GM18909 (cell line): ENCODE data around the gene DPP6.

Experiments
- ATAC-seq: cut with Tn5 transposase; IDR thresholded peaks from one replicate; pipeline ENCODE4 v1.9.1; 2021; ENCODE audit warnings: mild to moderate bottlenecking; ENCODE audit not compliant: unreplicated experiment, poor library complexity

The DPP6 gene

GRCh38 chr7:154861589-154861988 is 809.4 kb downstream of the DPP6 start:
- ATAC-seq, result no peak

- no peak for ATAC-seq
These were observed 810.1 kb downstream of the DPP6 start for GRCh38 chr7:154862153-154862791.

DNA sequence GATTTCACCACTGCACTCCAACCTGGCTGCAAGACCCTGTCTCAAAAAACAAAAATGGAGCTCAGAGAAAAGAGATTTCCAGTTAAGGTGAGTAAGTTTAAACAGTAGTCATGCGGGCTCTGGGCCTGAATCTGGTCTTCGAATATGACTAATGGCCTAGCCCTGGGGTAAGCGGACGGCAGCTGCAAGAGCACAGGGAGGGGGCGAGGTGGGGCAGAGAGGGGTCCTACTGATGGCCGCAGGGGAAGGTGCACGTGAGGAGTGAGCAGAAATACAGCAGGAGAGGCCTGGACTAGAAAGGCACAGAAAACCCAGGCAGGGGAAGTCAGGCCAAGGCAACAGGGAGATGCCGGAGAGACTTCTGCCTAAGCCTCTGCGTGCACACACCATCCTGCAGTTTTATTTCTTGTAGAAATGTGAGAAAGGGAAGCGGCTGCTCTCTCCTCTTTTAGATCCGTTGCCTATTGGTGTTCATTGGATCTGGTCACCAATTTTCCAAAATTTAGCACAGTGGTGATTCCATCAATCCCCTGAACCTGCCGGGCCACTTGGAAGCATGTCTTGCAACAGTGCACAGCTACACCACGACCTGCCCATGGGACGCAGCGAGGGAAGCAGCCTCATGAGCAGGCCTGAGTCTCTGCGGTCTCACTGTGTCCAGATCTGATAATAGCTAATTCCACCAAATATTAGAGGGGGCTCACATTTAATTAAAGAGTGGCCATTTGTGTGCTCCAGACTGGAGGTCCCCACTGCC is 811.7 kb downstream of the DPP6 start:
- ATAC-seq, result no peak

- peak; percentile 45 for ATAC-seq
These were observed 812.3 kb downstream of the DPP6 start for GRCh38 chr7:154864523-154864891.

- no peak for ATAC-seq
These were observed 813.9 kb downstream of the DPP6 start for GRCh38 chr7:154865984-154866685.

DNA sequence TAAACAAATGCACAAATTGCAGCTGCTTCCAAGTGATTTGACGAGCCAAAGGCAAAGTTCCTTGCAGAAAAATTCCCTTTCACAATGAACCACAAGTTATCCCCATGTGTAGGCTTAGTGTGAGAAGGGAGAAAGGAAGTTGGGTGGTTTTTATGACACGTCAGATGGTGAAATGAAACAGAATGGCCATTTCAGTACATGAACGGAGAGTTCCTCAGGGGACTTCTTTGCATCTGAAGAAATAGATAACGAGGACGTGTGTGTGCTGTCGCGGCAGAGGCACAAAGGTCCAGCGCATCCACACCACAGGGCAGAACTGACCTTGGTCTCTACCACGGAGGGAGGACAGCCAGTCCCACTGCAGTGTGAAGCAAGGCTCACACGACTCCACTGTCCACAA is 814.9 kb downstream of the DPP6 start:
- peak; percentile 62 for ATAC-seq

DNA sequence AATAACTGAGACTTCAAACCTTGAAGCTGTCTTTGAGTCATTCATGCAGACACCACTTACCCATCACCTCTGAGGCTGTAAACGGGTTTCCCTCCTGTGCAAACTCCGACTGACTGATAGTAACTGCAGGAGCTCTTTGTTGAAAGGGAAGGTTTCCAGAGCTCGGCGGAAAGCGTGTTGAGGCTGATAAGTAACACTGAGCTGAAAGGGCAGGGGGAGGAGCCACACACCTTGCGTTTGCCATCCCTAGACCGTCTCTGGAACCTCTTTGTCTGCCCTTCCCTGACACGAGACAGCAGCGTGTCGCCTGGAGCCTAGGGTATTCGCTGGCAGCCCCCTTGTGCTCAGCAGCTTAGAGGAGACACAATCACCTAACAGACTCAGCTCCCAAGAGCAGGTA is 816.7 kb downstream of the DPP6 start:
- ATAC-seq, result no peak

GRCh38 chr7:154869436-154869835 is 817.2 kb downstream of the DPP6 start:
- ATAC-seq, result no peak

DNA sequence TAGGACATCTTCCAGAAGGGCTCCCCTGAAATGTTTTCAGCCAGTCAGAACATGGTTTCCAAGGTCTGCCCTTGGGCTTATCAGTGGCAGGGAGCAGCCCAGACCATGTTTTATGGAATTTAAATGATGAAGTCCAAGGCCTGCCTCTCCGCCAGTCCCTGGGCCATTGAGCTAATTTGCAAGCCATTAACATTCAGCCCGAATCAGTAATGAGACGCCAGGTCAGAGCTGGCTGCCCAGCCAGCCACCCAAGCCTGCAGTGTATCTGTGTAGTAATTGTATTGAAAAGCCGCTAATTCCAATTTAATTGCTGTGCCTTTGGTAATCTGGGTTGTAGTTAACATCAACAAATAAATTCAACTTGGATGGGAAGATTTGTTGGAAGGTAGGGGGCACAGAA is 819.3 kb downstream of the DPP6 start:
- ATAC-seq, result no peak

- ATAC-seq, result no peak
These were observed 819.9 kb downstream of the DPP6 start for GRCh38 chr7:154871928-154872750.

- ATAC-seq, result no peak
These were observed 820.8 kb downstream of the DPP6 start for GRCh38 chr7:154872811-154873499.

DNA sequence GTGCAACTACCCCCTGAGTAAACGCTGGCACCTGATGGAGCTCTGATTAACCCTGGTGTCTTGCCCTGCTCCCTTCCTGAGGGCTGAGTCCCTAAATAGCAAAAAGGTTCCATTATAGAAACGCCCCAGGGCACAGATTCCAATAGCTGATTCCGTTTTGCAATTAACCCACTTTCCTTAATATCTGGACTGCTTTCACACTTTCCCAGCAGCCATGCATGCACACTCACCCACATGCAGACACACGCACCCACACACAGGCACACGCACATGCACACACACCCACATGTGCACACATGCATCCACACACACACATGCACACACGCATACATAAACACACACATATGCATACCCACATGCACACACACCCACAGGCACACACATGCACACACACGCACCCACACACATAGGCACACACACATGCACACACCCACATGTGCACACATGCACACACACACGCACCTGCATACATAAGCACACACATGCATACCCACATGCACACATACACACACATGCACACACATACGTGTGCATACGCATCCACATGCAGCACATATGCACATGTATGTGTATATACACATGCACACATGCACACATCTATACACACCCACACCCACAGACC is 821.4 kb downstream of the DPP6 start:
- no peak for ATAC-seq

- ATAC-seq, result no peak
These were observed 822.4 kb downstream of the DPP6 start for GRCh38 chr7:154874409-154875113.

DNA sequence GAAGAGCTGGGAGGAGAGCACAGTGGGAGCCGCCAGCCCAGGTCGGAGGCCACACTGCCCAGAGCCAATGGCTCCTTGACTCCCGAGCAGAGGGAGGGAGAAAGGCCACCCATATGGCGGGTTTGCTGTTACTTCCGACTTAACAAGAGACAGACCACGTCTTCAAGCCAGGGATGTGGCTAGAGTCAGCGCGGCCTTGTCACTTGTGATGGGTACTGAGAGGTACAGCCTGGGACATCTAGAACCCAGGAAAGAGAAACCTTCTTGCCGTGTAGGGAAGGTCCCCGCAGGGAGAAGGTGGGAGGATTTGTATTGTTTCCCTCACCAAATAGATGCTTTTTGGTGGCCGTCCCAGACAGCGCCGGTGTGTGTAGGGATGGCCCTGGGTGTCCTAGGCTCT is 823.1 kb downstream of the DPP6 start:
- ATAC-seq, result no peak

- no peak for ATAC-seq
These were observed 824.3 kb downstream of the DPP6 start for GRCh38 chr7:154876516-154876915.

GRCh38 chr7:154877031-154877430 is 824.8 kb downstream of the DPP6 start:
- ATAC-seq, result no peak

GRCh38 chr7:154879629-154880028 is 827.4 kb downstream of the DPP6 start:
- ATAC-seq, result no peak

DNA sequence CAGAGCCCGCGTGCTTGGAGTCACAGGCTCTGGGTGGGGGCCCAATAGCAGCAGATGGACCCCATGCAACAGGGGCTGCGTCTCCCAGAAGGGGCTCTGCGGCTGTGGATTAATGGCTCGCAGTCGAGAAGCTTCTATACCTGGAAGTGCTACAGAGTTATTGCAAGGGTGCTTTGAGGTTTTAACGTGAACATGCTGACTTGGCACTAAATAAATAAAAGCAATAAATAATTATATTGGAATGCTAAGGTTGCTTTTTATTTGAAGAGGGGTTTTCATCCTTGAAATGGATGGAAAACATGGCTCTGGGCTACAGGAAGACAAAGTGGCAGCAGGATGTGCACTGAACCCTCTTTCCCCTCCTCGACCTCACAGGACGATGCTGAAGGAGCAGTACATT is 828.3 kb downstream of the DPP6 start:
- no peak for ATAC-seq

GRCh38 chr7:154881026-154881425 is 828.8 kb downstream of the DPP6 start:
- no peak for ATAC-seq
